WERI-Rb-1 (cell line): Measurements from ENCODE around the gene ZNF107.
A peak's percentile ranks its signal among the peaks of the same experiment; 100 is the strongest.

Experiments used
- DNase-seq: peaks from one replicate; pipeline ENCODE4 v3.0.0-alpha.2; 2020
- H3K27ac ChIP-seq: fragments of 250-450 bp; sonication (Bioruptor Pico); 2 replicates; pipeline ENCODE4 v1.5.1; 2020; ENCODE audit warnings: mild to moderate bottlenecking, moderate library complexity
- H3K27me3 ChIP-seq: fragments of 250-450 bp; sonication (Bioruptor Pico); 2 replicates; pipeline ENCODE4 v1.5.1; 2021; ENCODE audit warnings: mild to moderate bottlenecking, low read depth, moderate library complexity; ENCODE audit not compliant: insufficient read depth, severe bottlenecking
- H3K36me3 ChIP-seq: fragments of 250-450 bp; sonication (Bioruptor Pico); 2 replicates; pipeline ENCODE4 v1.5.1; 2020; ENCODE audit warnings: mild to moderate bottlenecking, moderate library complexity
- H3K4me3 ChIP-seq: 2 replicates; pipeline ENCODE4 v1.5.1; 2011; ENCODE audit warnings: low read depth, mild to moderate bottlenecking, control low read depth, low read length
- H3K9me3 ChIP-seq: fragments of 250-450 bp; sonication (Bioruptor Pico); 2 replicates; pipeline ENCODE4 v1.5.1; 2021; ENCODE audit warnings: mild to moderate bottlenecking, moderate library complexity; ENCODE audit not compliant: severe bottlenecking
- CTCF ChIP-seq: IDR thresholded peaks from 2 replicates; pipeline ENCODE4 v1.5.1; 2011; ENCODE audit warnings: low read depth, mild to moderate bottlenecking, control low read depth, inconsistent platforms, low read length

The ZNF107 gene

GRCh38 chr7:64666663-64667050 is 724 bp downstream of the ZNF107 start:
- no peak for DNase-seq
- H3K4me3 ChIP-seq: peak overlapping the region; percentile 96
- no peak for TF ChIP-seq CTCF
- H3K9me3 ChIP-seq: no peaks in the 10 kb centered on the region
- peak overlapping the region; percentile 93 for H3K27ac ChIP-seq
- no peaks in the 10 kb centered on the region for H3K27me3 ChIP-seq
- peaks cover 23% of the 10 kb centered on the region for H3K36me3 ChIP-seq

DNA sequence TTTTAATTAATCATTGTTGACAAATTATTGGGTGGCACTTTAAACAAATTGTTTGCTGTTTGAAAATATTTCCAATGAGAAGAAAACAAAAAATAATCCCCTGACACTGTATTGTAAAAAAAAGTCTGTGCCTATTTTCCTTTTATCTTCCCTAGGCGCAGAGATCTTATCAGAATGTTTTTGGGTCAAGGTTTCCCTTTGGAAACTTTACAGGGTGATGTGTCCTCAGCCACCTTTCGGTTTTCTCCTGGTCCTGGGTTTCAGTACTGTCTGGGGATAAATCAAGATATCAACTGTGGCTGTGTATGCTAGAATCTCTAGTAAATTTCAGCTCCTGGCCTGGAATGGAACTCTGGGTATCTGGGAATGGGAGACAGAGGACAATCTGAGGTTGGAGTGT is 1.4 kb downstream of the ZNF107 start:
- peaks cover 29% of the 10 kb centered on the region for H3K36me3 ChIP-seq
- no peak overlapping the region for H3K27ac ChIP-seq
- H3K9me3 ChIP-seq: no peaks in the 10 kb centered on the region
- H3K4me3 ChIP-seq: peak overlapping the region; percentile 96
- H3K27me3 ChIP-seq: no peaks in the 10 kb centered on the region
- no peak for TF ChIP-seq CTCF
- no peak for DNase-seq

- H3K36me3 ChIP-seq: peaks cover 41% of the 10 kb centered on the region
- no peaks in the 10 kb centered on the region for H3K27me3 ChIP-seq
- H3K27ac ChIP-seq: no peak overlapping the region
- H3K9me3 ChIP-seq: no peaks in the 10 kb centered on the region
- H3K4me3 ChIP-seq: no peak overlapping the region
- DNase-seq: no peak
- no peak for TF ChIP-seq CTCF
These were observed 6.5 kb downstream of the ZNF107 start for GRCh38 chr7:64672414-64672813.

GRCh38 chr7:64685091-64685490 is 19.2 kb downstream of the ZNF107 start:
- no peak overlapping the region for H3K27ac ChIP-seq

GRCh38 chr7:64685741-64686140 is 19.8 kb downstream of the ZNF107 start:
- no peak overlapping the region; the same call in 1 of the 2 replicates for H3K27ac ChIP-seq
- no peak for TF ChIP-seq CTCF
- no peak overlapping the region for H3K4me3 ChIP-seq
- H3K36me3 ChIP-seq: peaks cover 66% of the 10 kb centered on the region
- no peaks in the 10 kb centered on the region for H3K9me3 ChIP-seq
- H3K27me3 ChIP-seq: no peaks in the 10 kb centered on the region
- no peak for DNase-seq

More at GRCh38 chr7:64685091-64685490, 19.2 kb downstream of the ZNF107 start:
- H3K36me3 ChIP-seq: peaks cover 70% of the 10 kb centered on the region
- H3K9me3 ChIP-seq: no peaks in the 10 kb centered on the region
- no peaks in the 10 kb centered on the region for H3K27me3 ChIP-seq
- DNase-seq: no peak
- TF ChIP-seq CTCF: peak; percentile 38; the same call in 1 of the 2 replicates
- no peak overlapping the region for H3K4me3 ChIP-seq

DNA sequence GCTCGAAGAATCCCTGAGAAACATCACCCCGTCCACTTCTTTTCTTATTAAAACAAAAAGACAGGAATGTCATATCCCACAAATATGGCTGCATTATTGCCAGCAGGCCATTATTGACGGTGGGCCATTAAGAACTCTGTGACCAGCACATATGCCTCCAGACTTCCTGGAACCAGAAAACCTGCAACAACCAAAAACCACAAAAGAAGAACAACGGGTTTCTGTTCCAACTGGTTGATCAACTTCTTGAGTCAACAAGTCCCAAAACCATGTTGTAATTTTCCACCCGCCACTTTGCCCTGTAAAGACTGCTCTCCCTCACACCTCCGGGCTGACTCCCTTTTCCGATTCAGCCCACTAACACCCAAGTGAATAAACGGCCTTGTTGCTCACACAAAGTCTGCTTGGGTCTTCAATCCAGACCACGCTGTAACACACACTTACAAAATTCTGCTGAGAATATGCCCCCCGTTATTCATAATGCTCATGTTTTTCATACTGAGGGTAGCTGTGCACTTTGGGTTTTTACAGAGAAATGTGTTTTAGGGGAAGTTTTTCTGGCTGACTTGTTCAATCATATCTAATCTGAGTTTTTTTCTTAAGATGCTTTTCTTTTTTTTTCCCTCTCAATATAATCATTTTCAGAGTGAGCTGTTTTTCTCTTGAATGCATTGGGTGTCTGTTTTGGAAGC is 20.7 kb downstream of the ZNF107 start:
- H3K27me3 ChIP-seq: no peaks in the 10 kb centered on the region
- H3K36me3 ChIP-seq: peaks cover 66% of the 10 kb centered on the region
- no peaks in the 10 kb centered on the region for H3K9me3 ChIP-seq
- no peak overlapping the region for H3K4me3 ChIP-seq
- H3K27ac ChIP-seq: peak overlapping the region; percentile 60
- DNase-seq: no peak
- no peak for TF ChIP-seq CTCF
